PC-9 (cell line): ENCODE measurements around the gene SLAMF1. TPM values are rescaled to one million over a fixed set of nuclear protein-coding genes. Genes with fewer than 3 reads are reported as not detected.

Source experiments
- BruUV-seq: library from RNA; stranded (reverse); fragments of 400-500 nt; replicated peaks from 2 replicates; lab custom pipeline; 2021; lab: Mats Ljungman, UMichigan
- CTCF ChIA-PET: fragments of 300-600 bp; sonication (Branson Sonifier 250); formaldehyde crosslinking; loops from one replicate; lab custom pipeline; 2022; ENCODE audit warnings: antibody characterized with exemption; lab: Charles Lee
- POLR2A ChIA-PET: fragments of 300-600 bp; sonication (Branson Sonifier 250); formaldehyde crosslinking; loops from one replicate; lab custom pipeline; 2022; ENCODE audit warnings: antibody characterized with exemption; ENCODE audit not compliant: unreplicated experiment; lab: Charles Lee
- DNase-seq, 2 experiments: peaks; one replicate each; pipeline versions ENCODE4 v3.0.0 to v3.0.0-alpha.2; 2015 to 2022; ENCODE audit warnings: mixed read lengths in 1 of 2
- H2AFZ ChIP-seq: fragments of 200-600 bp; sonication (generic); 2 replicates; pipeline ENCODE4 v1.8.1; 2017; ENCODE audit warnings: antibody characterized with exemption
- H3F3A ChIP-seq: fragments of 200-600 bp; sonication (generic); 2 replicates; pipeline ENCODE4 v1.8.1; 2017; ENCODE audit warnings: antibody characterized with exemption, mild to moderate bottlenecking, low read depth; ENCODE audit not compliant: insufficient read depth
- H3K27ac ChIP-seq: fragments of 200-600 bp; sonication (generic); 2 replicates; pipeline ENCODE4 v1.6.1; 2016; ENCODE audit warnings: mixed run types
- H3K27me3 ChIP-seq: fragments of 200-600 bp; sonication (generic); 2 replicates; pipeline ENCODE4 v1.6.1; 2016; ENCODE audit warnings: low read depth, mixed run types; ENCODE audit not compliant: insufficient read depth
- H3K36me3 ChIP-seq: fragments of 200-600 bp; sonication (generic); 2 replicates; pipeline ENCODE4 v1.6.1; 2016; ENCODE audit warnings: low read depth, mixed run types
- H3K4me1 ChIP-seq: fragments of 200-600 bp; sonication (generic); replicated peaks from 2 replicates; pipeline ENCODE4 v1.6.1; 2016; ENCODE audit warnings: mixed run types; ENCODE audit not compliant: insufficient read depth
- H3K4me2 ChIP-seq: fragments of 200-600 bp; sonication (generic); 2 replicates; pipeline ENCODE4 v1.6.1; 2017; ENCODE audit warnings: mixed run types
- H3K4me3 ChIP-seq: fragments of 200-600 bp; sonication (generic); 2 replicates; pipeline ENCODE4 v1.6.1; 2016; ENCODE audit warnings: mixed run types
- H3K79me2 ChIP-seq: fragments of 200-600 bp; sonication (generic); 2 replicates; pipeline ENCODE4 v1.6.1; 2017; ENCODE audit warnings: low read depth, mixed run types
- H3K9me2 ChIP-seq: fragments of 200-600 bp; sonication (generic); 2 replicates; pipeline ENCODE4 v1.8.1; 2017; ENCODE audit warnings: mild to moderate bottlenecking; ENCODE audit not compliant: insufficient read depth
- H3K9me3 ChIP-seq: fragments of 200-600 bp; sonication (generic); 2 replicates; pipeline ENCODE4 v1.8.1; 2016; ENCODE audit warnings: low read depth; ENCODE audit not compliant: insufficient read depth
- H4K20me1 ChIP-seq: fragments of 200-600 bp; sonication (generic); 2 replicates; pipeline ENCODE4 v1.8.1; 2017; ENCODE audit not compliant: insufficient read depth
- EZH2 ChIP-seq: fragments of 200-600 bp; sonication (generic); IDR thresholded peaks from 2 replicates; pipeline ENCODE4 v1.8.0; 2017; ENCODE audit warnings: antibody characterized with exemption, low read depth
- intact Hi-C: fragments of 100-400 bp; cut with micrococcal nuclease; formaldehyde crosslinking; loops from one replicate; pipeline ENCODE4 v1.10.0; 2022; ENCODE audit not compliant: unreplicated experiment
- total RNA-seq: library from RNA; stranded (reverse); gene quantifications from 2 replicates; pipeline ENCODE4 v1.2.3, GENCODE V29; 2021
- TF ChIP-seq, protein P1 (sequence below): fragments of 200-600 bp; sonication (generic); conservative IDR thresholded peaks from 2 replicates; pipeline ENCODE4 v1.6.1; 2017; ENCODE audit warnings: mixed run types, antibody characterized with exemption, mild to moderate bottlenecking, moderate library complexity

Gene SLAMF1
- total RNA-seq, 1 experiment from 2014 or later, result not detected

DNA sequence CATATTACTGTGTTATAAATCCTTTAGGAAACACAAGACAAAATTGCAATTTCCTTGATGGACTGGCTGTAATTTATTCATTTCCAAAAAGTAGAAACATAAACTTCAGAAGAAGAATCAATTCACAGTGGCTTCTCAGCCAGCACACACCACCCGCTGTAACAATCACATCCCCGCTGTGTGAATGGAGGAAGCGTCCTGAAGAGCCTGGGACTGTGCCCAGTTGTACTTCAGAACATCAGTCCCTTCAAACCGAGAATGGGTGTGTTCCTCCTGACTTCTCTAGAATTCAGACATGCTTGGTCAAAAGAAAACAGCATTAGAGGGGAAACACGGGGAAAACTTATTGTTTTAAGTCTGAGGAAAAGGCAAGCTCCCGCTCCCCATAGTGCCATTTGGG is 38.8 kb downstream of the SLAMF1 start:
- no peaks in the 10 kb centered on the region for H3K9me2 ChIP-seq
- no peak overlapping the region for H3K4me3 ChIP-seq
- TF ChIP-seq, protein P1, sequence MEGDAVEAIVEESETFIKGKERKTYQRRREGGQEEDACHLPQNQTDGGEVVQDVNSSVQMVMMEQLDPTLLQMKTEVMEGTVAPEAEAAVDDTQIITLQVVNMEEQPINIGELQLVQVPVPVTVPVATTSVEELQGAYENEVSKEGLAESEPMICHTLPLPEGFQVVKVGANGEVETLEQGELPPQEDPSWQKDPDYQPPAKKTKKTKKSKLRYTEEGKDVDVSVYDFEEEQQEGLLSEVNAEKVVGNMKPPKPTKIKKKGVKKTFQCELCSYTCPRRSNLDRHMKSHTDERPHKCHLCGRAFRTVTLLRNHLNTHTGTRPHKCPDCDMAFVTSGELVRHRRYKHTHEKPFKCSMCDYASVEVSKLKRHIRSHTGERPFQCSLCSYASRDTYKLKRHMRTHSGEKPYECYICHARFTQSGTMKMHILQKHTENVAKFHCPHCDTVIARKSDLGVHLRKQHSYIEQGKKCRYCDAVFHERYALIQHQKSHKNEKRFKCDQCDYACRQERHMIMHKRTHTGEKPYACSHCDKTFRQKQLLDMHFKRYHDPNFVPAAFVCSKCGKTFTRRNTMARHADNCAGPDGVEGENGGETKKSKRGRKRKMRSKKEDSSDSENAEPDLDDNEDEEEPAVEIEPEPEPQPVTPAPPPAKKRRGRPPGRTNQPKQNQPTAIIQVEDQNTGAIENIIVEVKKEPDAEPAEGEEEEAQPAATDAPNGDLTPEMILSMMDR, result no peak
- no peak for TF ChIP-seq EZH2
- H3K79me2 ChIP-seq, result no peaks in the 10 kb centered on the region
- no peaks in the 10 kb centered on the region for H3F3A ChIP-seq
- H4K20me1 ChIP-seq, result no peaks in the 10 kb centered on the region
- no TSS peak for BruUV-seq
- peaks cover 35% of the 10 kb centered on the region for H3K27me3 ChIP-seq
- no peaks in the 10 kb centered on the region for H3K36me3 ChIP-seq
- H3K4me2 ChIP-seq, result no peak overlapping the region
- H2AFZ ChIP-seq, result no peak overlapping the region
- intact Hi-C loops, result loop anchor here (10.0 kb wide), 1 partner anchor 523 kb away; the partner anchor contains the start of gene KCNJ9
- H3K9me3 ChIP-seq, result no peaks in the 10 kb centered on the region
- H3K4me1 ChIP-seq, result no peaks in the 10 kb centered on the region
- no peak overlapping the region for H3K27ac ChIP-seq
- POLR2A ChIA-PET, result no interaction called here
- no peak for DNase-seq
- CTCF ChIA-PET, result no interaction called here

DNA sequence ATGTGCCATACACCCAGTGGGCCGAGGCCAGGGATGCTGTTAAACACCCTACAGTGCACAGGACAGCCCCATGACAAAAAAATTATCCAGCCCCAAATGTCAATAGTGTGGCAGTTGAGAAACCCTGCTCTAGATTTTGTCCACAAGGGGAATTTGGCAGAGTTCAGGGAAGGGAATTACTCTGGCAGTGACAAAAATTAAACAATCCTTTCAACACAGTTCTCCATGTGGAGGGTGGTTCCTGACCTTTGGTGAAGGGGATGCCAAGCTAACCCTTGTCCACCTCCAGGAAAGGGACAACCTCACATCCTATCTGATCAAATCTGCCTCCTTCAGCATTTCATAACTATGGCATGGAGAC is 39.2 kb downstream of the SLAMF1 start:
- no peak overlapping the region for H3K4me3 ChIP-seq
- H3K4me2 ChIP-seq, result no peak overlapping the region
- H4K20me1 ChIP-seq, result no peaks in the 10 kb centered on the region
- no peak for DNase-seq
- no peaks in the 10 kb centered on the region for H3F3A ChIP-seq
- intact Hi-C loops, result loop anchor here (1.0 to 10.0 kb wide), 2 partner anchors 179 to 523 kb away; partner anchors contain the start of gene KCNJ9
- no peaks in the 10 kb centered on the region for H3K9me2 ChIP-seq
- POLR2A ChIA-PET, result no interaction called here
- H2AFZ ChIP-seq, result no peak overlapping the region
- H3K9me3 ChIP-seq, result no peaks in the 10 kb centered on the region
- BruUV-seq, result no TSS peak
- CTCF ChIA-PET, result interaction anchor here (1.0 kb wide), 1 partner anchor 179 kb away, joined by 3 read pairs; no protein-coding TSS in a partner anchor
- H3K79me2 ChIP-seq, result no peaks in the 10 kb centered on the region
- peaks cover 31% of the 10 kb centered on the region for H3K27me3 ChIP-seq
- TF ChIP-seq, protein P1, result no peak
- TF ChIP-seq EZH2, result no peak
- no peaks in the 10 kb centered on the region for H3K36me3 ChIP-seq
- H3K27ac ChIP-seq, result no peak overlapping the region
- no peaks in the 10 kb centered on the region for H3K4me1 ChIP-seq

DNA sequence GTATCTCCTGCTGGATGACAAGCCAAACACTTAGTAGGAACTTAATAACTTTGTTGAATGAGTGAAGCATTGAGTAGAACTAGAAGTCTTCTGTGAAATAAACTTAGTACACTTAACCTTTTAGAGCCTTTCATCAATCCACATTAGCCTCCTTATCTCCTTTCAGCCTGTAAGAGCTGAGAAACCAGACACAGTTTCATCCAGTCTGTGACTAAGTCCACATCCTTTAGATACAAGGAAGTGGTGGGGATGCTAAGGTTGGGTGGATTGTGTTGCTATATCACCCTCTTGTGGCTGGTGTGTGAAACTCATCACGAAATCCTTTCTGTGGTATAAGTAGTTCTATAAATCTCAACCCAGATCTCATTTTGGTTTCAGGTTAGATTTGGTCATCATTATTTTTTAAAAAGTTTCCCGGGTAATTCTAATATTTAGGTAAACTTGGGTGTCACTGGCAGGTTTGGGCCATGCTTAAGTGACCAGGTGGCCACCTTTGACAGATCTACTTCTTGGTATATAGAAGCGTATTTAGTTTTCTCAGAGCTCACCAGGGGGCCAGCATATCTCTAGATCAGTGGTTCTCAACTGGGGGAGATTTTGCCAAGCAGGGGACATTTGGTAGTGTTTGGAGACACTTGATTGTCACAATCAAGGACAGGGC is 39.7 kb downstream of the SLAMF1 start:
- no peak overlapping the region for H3K27ac ChIP-seq
- no peak overlapping the region for H2AFZ ChIP-seq
- peak; percentile 31 to 68 for DNase-seq
- no peaks in the 10 kb centered on the region for H3K9me3 ChIP-seq
- CTCF ChIA-PET, result interaction anchor here (1.0 kb wide), 1 partner anchor 179 kb away, joined by 3 read pairs; no protein-coding TSS in a partner anchor
- no peak overlapping the region for H3K4me2 ChIP-seq
- no peaks in the 10 kb centered on the region for H4K20me1 ChIP-seq
- H3K4me3 ChIP-seq, result no peak overlapping the region
- H3K36me3 ChIP-seq, result no peaks in the 10 kb centered on the region
- TF ChIP-seq, protein P1, result peak; percentile 84
- no peak for TF ChIP-seq EZH2
- no peaks in the 10 kb centered on the region for H3K79me2 ChIP-seq
- H3K4me1 ChIP-seq, result no peaks in the 10 kb centered on the region
- POLR2A ChIA-PET, result no interaction called here
- no peaks in the 10 kb centered on the region for H3K9me2 ChIP-seq
- no TSS peak for BruUV-seq
- intact Hi-C loops, result loop anchor here (1.0 to 10.0 kb wide), 2 partner anchors 179 to 522 kb away; partner anchors contain the start of gene KCNJ9
- H3F3A ChIP-seq, result no peaks in the 10 kb centered on the region
- H3K27me3 ChIP-seq, result peaks cover 26% of the 10 kb centered on the region; the same call in 1 of the 2 replicates
